ENCODE results near the gene CTCF.
A peak's percentile ranks its signal among the peaks of the same experiment; 100 is the strongest.

CTCF gene

DNA sequence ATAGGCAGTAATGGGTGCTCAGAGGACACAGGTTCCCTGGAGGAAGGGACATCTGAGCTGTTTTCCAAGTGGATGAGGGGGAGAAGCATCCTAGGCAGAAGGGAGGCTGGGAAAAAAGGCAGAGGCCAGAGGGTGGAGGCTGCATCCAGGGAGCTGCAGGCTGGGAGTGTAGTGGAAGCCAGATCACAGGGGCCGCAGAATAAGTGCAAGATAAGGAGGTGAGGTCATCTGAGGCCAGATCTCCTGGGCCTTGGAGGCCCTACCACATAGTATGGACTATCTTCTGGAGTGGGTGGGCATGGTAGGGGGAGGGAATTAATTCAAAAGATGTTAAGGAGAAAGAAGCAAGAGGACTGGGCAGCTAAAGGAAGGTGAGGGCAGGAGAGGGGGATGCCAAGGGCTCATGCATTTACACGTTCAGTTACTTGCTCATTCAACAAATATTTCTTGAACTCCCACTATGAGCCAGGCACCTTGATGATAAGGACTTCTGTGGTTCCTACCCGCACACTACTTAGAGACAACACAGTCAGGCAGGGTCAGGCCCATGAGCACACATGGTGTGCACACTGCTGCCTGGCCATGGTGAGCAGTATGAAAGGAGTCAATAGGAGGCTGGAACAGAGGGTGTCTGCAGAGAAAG lies 36.1 kb upstream of the CTCF start:
- peaks cover 61% of the 10 kb centered on the region for H3K27me3 Mint-ChIP-seq (ENCODE audit: low read depth, poor library complexity)
- peak overlapping the region; percentile 33 for H3K27ac Mint-ChIP-seq
- H3K9me3 Mint-ChIP-seq: no peaks in the 10 kb centered on the region
- H3K36me3 Mint-ChIP-seq (ENCODE audit: low read depth): no peaks in the 10 kb centered on the region
- peaks cover 40% of the 10 kb centered on the region for H3K4me1 Mint-ChIP-seq
- no peak for TF ChIP-seq CTCF (IDR thresholded peaks at IDR 0.05)
- no peak overlapping the region for H3K4me3 Mint-ChIP-seq
- DNase-seq: no peak

DNA sequence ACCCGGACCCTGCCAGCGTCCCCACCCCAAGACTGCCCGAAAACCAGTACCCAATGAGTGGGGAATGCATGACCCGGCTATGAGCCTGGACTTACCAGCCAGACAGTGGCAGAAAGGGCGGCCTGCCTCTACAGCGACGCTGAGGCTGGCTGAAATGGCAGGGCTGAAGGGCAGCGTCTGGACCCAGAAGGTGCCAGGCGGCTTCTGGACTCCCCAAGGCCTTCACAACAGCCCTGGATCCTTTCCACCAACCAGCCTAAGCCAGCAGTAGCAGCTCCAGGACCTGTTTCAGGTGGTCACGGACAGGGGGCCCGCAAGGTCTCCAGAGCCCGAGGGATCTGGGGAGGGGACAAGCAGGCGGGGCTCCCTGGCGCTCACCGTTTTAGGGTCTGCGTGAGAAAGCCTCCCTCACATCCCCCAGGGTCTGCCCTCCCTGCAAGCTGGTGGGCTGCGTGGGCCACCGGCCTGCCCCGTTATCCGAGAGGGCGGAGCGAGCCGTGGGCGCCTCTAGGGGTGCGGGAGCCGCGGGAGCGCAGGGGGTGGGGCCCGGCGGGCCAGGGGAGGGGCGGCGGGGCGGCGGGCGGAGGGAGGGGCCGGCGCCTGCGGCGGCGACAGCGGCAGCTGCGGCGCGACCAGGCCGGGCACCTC lies 34.0 kb upstream of the CTCF start, which contains the start of gene RIPOR1:
Gene RIPOR1 (plus strand): TSS at position 608 of the 648 bp plus-strand sequence. CDS start 9,618 bp downstream, outside the sequence.
- Mint-ChIP-seq H3K4me3 (peak within 1 kb of the TSS; percentile 92), H3K27me3 (ENCODE audit: low read depth, poor library complexity) (peaks cover 71% of the 10 kb centered on the region), H3K4me1 (peaks cover 46% of the 10 kb centered on the region), H3K27ac (peak within 1 kb of the TSS; percentile 67), H3K36me3 (ENCODE audit: low read depth) (peaks cover 5% of the 10 kb centered on the region), H3K9me3 (no peaks in the 10 kb centered on the region)
- DNase-seq: peak; percentile 76
- TF ChIP-seq CTCF (IDR thresholded peaks at IDR 0.05): no peak

- peak overlapping the region; percentile 92 for H3K4me3 Mint-ChIP-seq
- no peak for TF ChIP-seq CTCF (IDR thresholded peaks at IDR 0.05)
- H3K4me1 Mint-ChIP-seq: peaks cover 49% of the 10 kb centered on the region
- no peak overlapping the region for H3K27ac Mint-ChIP-seq
- peak; percentile 54 for DNase-seq
- H3K9me3 Mint-ChIP-seq: no peaks in the 10 kb centered on the region
- peaks cover 71% of the 10 kb centered on the region for H3K27me3 Mint-ChIP-seq (ENCODE audit: low read depth, poor library complexity)
- peaks cover 8% of the 10 kb centered on the region for H3K36me3 Mint-ChIP-seq (ENCODE audit: low read depth)
Measured at GRCh38 chr16:67528870-67529581, 33.3 kb upstream of the CTCF start.

- Mint-ChIP-seq H3K4me3 (peak overlapping the region; percentile 92), H3K9me3 (no peaks in the 10 kb centered on the region), H3K27me3 (ENCODE audit: low read depth, poor library complexity) (peaks cover 72% of the 10 kb centered on the region)
Measured at GRCh38 chr16:67529582-67530012, 32.7 kb upstream of the CTCF start.

More at GRCh38 chr16:67529582-67530012, 32.7 kb upstream of the CTCF start:
- DNase-seq: no peak
- Mint-ChIP-seq H3K4me1 (peaks cover 49% of the 10 kb centered on the region), H3K27ac (peak overlapping the region; percentile 67), H3K36me3 (ENCODE audit: low read depth) (peaks cover 8% of the 10 kb centered on the region)
- no peak for TF ChIP-seq CTCF (IDR thresholded peaks at IDR 0.05)

Data from nephron progenitor cell (in vitro differentiated cells).